Heart left ventricle (tissue), 16 donors: ENCODE data around the gene TACC2. TPM values are rescaled to one million over a fixed set of nuclear protein-coding genes. Genes with fewer than 3 reads are reported as not detected.
A peak's percentile ranks its signal among the peaks of the same experiment; 100 is the strongest.
"Not testable (repeated sequence)": the region's sequence is repeated elsewhere in the genome, so short reads cannot be mapped to it uniquely, and the experiment has no call there.

Source experiments
- ATAC-seq, 4 donors: fragments of 200-7000 bp; cut with Tn5 transposase; one replicate each; pipeline ENCODE4 v1.9.1; 2020 to 2022; ENCODE audit warnings: moderate library complexity in 4 of 4, mild to moderate bottlenecking in 3 of 4, moderate number of reproducible peaks in 1 of 4
- DNase-seq, 5 donors: peaks; one replicate each; pipeline ENCODE4 v3.0.0-alpha.2; 2020
- H3K27ac ChIP-seq, 12 donors: fragments of 200-600 bp; sonication (generic) in 4 of 12; one replicate each; pipeline versions ENCODE4 v1.5.0 to v1.8.0; 2016 to 2022; ENCODE audit warnings: mild to moderate bottlenecking in 2 of 12
- H3K27me3 ChIP-seq, 9 donors: fragments of 200-600 bp; sonication (generic) in 2 of 9; one replicate each; pipeline versions ENCODE4 v1.5.1 to v1.8.0; 2016 to 2022; ENCODE audit warnings: mild to moderate bottlenecking in 3 of 9
- H3K36me3 ChIP-seq, 9 donors: fragments of 200-600 bp; sonication (generic) in 2 of 9; one replicate each; pipeline versions ENCODE4 v1.5.0 to v1.8.0; 2018 to 2022; ENCODE audit warnings: mild to moderate bottlenecking in 2 of 9
- H3K4me1 ChIP-seq, 12 donors: fragments of 200-600 bp; sonication (generic) in 4 of 12; one replicate each; pipeline versions ENCODE4 v1.5.0 to v1.8.0; 2016 to 2022; ENCODE audit warnings: mild to moderate bottlenecking in 3 of 12
- H3K4me3 ChIP-seq, 12 donors: fragments of 200-600 bp; sonication (generic) in 4 of 12; one replicate each; pipeline versions ENCODE4 v1.5.0 to v1.8.0; 2017 to 2022; ENCODE audit warnings: mild to moderate bottlenecking in 9 of 12, moderate library complexity in 4 of 12
- H3K9me3 ChIP-seq, 12 donors: fragments of 200-600 bp; sonication (generic) in 4 of 12; one replicate each; pipeline versions ENCODE4 v1.5.0 to v1.8.0; 2016 to 2022; ENCODE audit warnings: mild to moderate bottlenecking in 1 of 12
- CTCF ChIP-seq, 12 donors: fragments of 200-600 bp; sonication (generic) in 4 of 12; IDR thresholded peaks; one replicate each; pipeline versions ENCODE4 v1.5.0 to v1.8.0; 2018 to 2022; ENCODE audit warnings: antibody characterized with exemption in 12 of 12, mild to moderate bottlenecking in 5 of 12
- POLR2A ChIP-seq, 2 donors: fragments of 450-650 bp; IDR thresholded peaks; one replicate each; pipeline ENCODE4 v1.6.1; 2017; ENCODE audit warnings: antibody characterized with exemption in 2 of 2, mild to moderate bottlenecking in 2 of 2, moderate library complexity in 2 of 2
- WGBS, 4 donors: extraction: QIAGEN DNeasy Blood & Tissue Kit in 2 of 4; methylation state at CpG; one replicate each; pipeline versions ENCODE4 v1.1.5 to v1.1.7; 2013 to 2018; 5-methylcytosine and 5-hydroxymethylcytosine counted together
- intact Hi-C, 10 donors: fragments of 100-400 bp; cut with DNase I; formaldehyde crosslinking; loops; one replicate each; pipeline versions ENCODE4 v1.11.1 to v1.14.2; 2022
- polyA plus RNA-seq, 2 donors: library from polyadenylated mRNA; stranded (reverse); fragments of 200-250 nt; gene quantifications; one replicate each; pipeline ENCODE4 v1.2.3, GENCODE V29; 2013
- total RNA-seq, 9 donors: library from RNA; depleted of rRNA in 2 of 9; stranded (reverse); fragments of >200 nt in 2 of 9; fragmentation: NEBNext Ultra II Directional in 3 of 9; extraction: Animal tissue kit (Norgen Biotek cat#: 25700) in 3 of 9; gene quantifications; one replicate each; pipeline versions ENCODE4 v1.1.0 to v1.2.4, GENCODE V29; 2016 to 2023
- donor health status: ischemic (EF 13 %, LVEDD 7.1; RV severe dilation, severe dysfunction).
- donor health status: healthy with polysubstance abuse.
- donor health status: DM: no; HTN: yes; CAD: no.
- donor health status: DM: no; HTN: no; CAD: no.
- donor health status: ischemic (EF 25% LVEDD 6.9; RV normal size, moderate dysfunction).
- donor health status: ischemic (EF 25% LVEDD 5.7; RV mildly dilated, moderate dysfunction).
- donor health status: healthy.
- donor health status: DM: yes; HTN: yes; CAD: no.
- donor health status: ischemic (EF 35%, LVEDD 5.7; RV mildly dilated, moderate dysfunction).
- donor health status: nonischemic (EF 11% LVEDD 7.7; RV severe dilation, severe dysfunction).
- donor health status: DM: yes; HTN: yes; CAD: no.
- donor health status: PGD.
- donor health status: ischemic (EF 29% LVEDD 5.4; RV normal size, mild dysfunction).
- donor health status: nonischemic (EF 23%, LVEDD 6.1; RV moderate dilation, normal function).

The TACC2 gene
- total and polyA plus RNA-seq, 11 donors = 96.7 to 456 (median 294) TPM

DNA sequence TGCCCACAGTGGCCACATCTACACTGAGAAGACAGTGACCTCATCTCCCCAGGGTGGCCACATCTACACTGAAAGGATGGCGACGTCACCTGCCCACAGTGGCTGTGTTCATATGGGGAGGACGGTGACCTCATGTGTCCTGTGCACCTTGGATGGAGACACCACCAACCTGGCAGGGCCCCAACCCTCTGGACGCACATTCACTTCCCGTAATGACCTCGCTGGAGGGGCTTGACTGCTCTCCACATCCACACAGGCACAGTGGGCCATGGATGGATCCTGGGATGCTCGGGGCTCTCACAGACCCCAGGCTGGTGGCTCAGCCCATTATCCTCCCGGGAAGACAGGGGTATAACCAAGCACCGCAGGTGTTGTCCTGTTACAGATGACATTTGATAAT, 212.4 kb downstream of the TACC2 start:
- intact Hi-C loops = no loop called here
- no peak for ATAC-seq
- Histone ChIP-seq H3K27me3 (no peaks in the 10 kb centered on the region), H3K27ac (peak overlapping the region in 2 of 12 donors; percentile 0 to 51), H3K4me3 (no peak overlapping the region), H3K4me1 (peaks cover 0 to 53% (median 12%) of the 10 kb centered on the region in 12 donors), H3K9me3 (no peaks in the 10 kb centered on the region), H3K36me3 (peaks cover 0 to 37% (median 17%) of the 10 kb centered on the region in 9 donors)
- DNase-seq = no peak
- 72 to 77% (median 77%) methylated on average over 9 of the region's 9 CpGs for WGBS, 4 donors
- TF ChIP-seq CTCF (IDR thresholded peaks at IDR 0.05) (no peak), POLR2A (IDR thresholded peaks at IDR 0.05) (no peak)

- H3K27ac ChIP-seq, H3K9me3 ChIP-seq, ATAC-seq, H3K4me3 ChIP-seq, H3K27me3 ChIP-seq, DNase-seq, intact Hi-C loops: not testable (repeated sequence)
- H3K4me1 ChIP-seq = peaks cover 0 to 63% (median 18%) of the 10 kb centered on the region in 12 donors
- H3K36me3 ChIP-seq = peaks cover 0 to 23% (median 8%) of the 10 kb centered on the region in 9 donors
- 87 to 100% (median 97%) methylated on average over 2 to 33 of the region's 33 CpGs for WGBS, 4 donors
Measured at GRCh38 chr10:122203180-122203579, 214.2 kb downstream of the TACC2 start.

GRCh38 chr10:122204691-122205489, 215.9 kb downstream of the TACC2 start:
- intact Hi-C loops = loop anchor here in 1 of 10 donors (5.0 kb wide), 1 partner anchor 53 kb away; no protein-coding TSS in a partner anchor
- no peaks in the 10 kb centered on the region for H3K27me3 ChIP-seq
- H3K36me3 ChIP-seq = peaks cover 0 to 24% (median 9%) of the 10 kb centered on the region in 9 donors
- H3K4me1 ChIP-seq = peaks cover 0 to 53% (median 9%) of the 10 kb centered on the region in 12 donors
- DNase-seq (no peak), ATAC-seq (peak; percentile 17 to 44 (median 26))
- peak overlapping the region in 2 of 12 donors; percentile 38 to 41 for H3K27ac ChIP-seq
- 71 to 77% (median 77%) methylated on average over 13 to 15 of the region's 15 CpGs for WGBS, 4 donors
- no peak for TF ChIP-seq POLR2A (IDR thresholded peaks at IDR 0.05)
- peak in 1 of 12 donors; percentile 7 for TF ChIP-seq CTCF (IDR thresholded peaks at IDR 0.05)
- no peaks in the 10 kb centered on the region for H3K9me3 ChIP-seq
- no peak overlapping the region for H3K4me3 ChIP-seq

- Histone ChIP-seq H3K27me3 (no peaks in the 10 kb centered on the region), H3K27ac (peak overlapping the region in 3 of 12 donors; percentile 18 to 31 (median 24)), H3K36me3 (peaks cover 0 to 24% (median 15%) of the 10 kb centered on the region in 9 donors), H3K4me1 (peaks cover 0 to 50% (median 9%) of the 10 kb centered on the region in 12 donors), H3K4me3 (no peak overlapping the region), H3K9me3 (no peaks in the 10 kb centered on the region)
- DNase-seq (no peak), ATAC-seq (peak in 1 of 4 donors; percentile 6)
- TF ChIP-seq CTCF (IDR thresholded peaks at IDR 0.05) (peak in 1 of 12 donors; percentile 7), POLR2A (IDR thresholded peaks at IDR 0.05) (no peak)
- intact Hi-C loops = loop anchor here in 1 of 10 donors (5.0 kb wide), 1 partner anchor 54 kb away; no protein-coding TSS in a partner anchor
- WGBS, 4 donors = 90 to 94% (median 92%) methylated on average over 6 of the region's 6 CpGs
Measured at GRCh38 chr10:122206471-122207065, 217.6 kb downstream of the TACC2 start.
